CD4-positive, alpha-beta memory T cell (primary cell): ENCODE results near the gene PDGFRB. TPM values are rescaled to one million over a fixed set of nuclear protein-coding genes. Genes with fewer than 3 reads are reported as not detected.

Source experiments
- CTCF ChIA-PET: fragments of 350-600 bp; sonication (Branson Sonifier 250); formaldehyde crosslinking; loops from one replicate; lab custom pipeline; 2021; ENCODE audit warnings: inconsistent platforms; ENCODE audit not compliant: partially characterized antibody; lab: Charles Lee
- POLR2A ChIA-PET: fragments of 350-600 bp; sonication (Branson Sonifier 250); formaldehyde crosslinking; loops from one replicate; lab custom pipeline; 2021; ENCODE audit not compliant: partially characterized antibody; lab: Charles Lee
- DNase-seq, 5 donors: peaks; one replicate each; pipeline versions ENCODE4 v3.0.0 to v3.0.0-alpha.2; 2020 to 2022; ENCODE audit warnings: mixed read lengths in 1 of 5
- H3K27ac ChIP-seq: one replicate; pipeline ENCODE4 v1.7.0; 2013; ENCODE audit warnings: low read depth, low read length
- H3K27me3 ChIP-seq: 2 replicates; pipeline ENCODE4 v1.7.0; 2013; ENCODE audit warnings: mild to moderate bottlenecking, low read length, moderate library complexity; ENCODE audit not compliant: insufficient read depth
- H3K36me3 ChIP-seq: 2 replicates; pipeline ENCODE4 v1.7.0; 2013; ENCODE audit warnings: mild to moderate bottlenecking, low read length, moderate library complexity; ENCODE audit not compliant: insufficient read depth
- H3K4me1 ChIP-seq: 2 replicates; pipeline ENCODE4 v1.7.0; 2013; ENCODE audit warnings: mild to moderate bottlenecking, low read length, moderate library complexity; ENCODE audit not compliant: insufficient read depth
- H3K4me3 ChIP-seq, 2 donors: one replicate each; pipeline ENCODE4 v1.7.0; 2013; ENCODE audit warnings: low read length in 2 of 2, mild to moderate bottlenecking in 1 of 2
- H3K9me3 ChIP-seq, 2 donors: one replicate each; pipeline ENCODE4 v1.7.0; 2013; ENCODE audit warnings: low read length in 2 of 2, control low read depth in 1 of 2; ENCODE audit not compliant: control insufficient read depth in 1 of 2
- H3K27ac Mint-ChIP-seq, 7 donors: one replicate each; pipeline ENCODE4 v1.8.0; 2020 to 2021; ENCODE audit warnings: mixed read lengths in 7 of 7, mild to moderate bottlenecking in 6 of 7, inconsistent platforms in 3 of 7, moderate library complexity in 3 of 7
- H3K27me3 Mint-ChIP-seq, 2 donors: one replicate each; pipeline ENCODE4 v1.8.0; 2020 to 2021; ENCODE audit warnings: mixed read lengths in 2 of 2
- H3K36me3 Mint-ChIP-seq, 2 donors: one replicate each; pipeline ENCODE4 v1.8.0; 2020 to 2021; ENCODE audit warnings: mixed read lengths in 2 of 2, inconsistent platforms in 1 of 2, mild to moderate bottlenecking in 1 of 2
- H3K4me1 Mint-ChIP-seq, 4 donors: one replicate each; pipeline ENCODE4 v1.8.0; 2020 to 2021; ENCODE audit warnings: mixed read lengths in 4 of 4, mild to moderate bottlenecking in 1 of 4
- H3K4me3 Mint-ChIP-seq, 8 donors: one replicate each; pipeline ENCODE4 v1.8.0; 2020 to 2021; ENCODE audit warnings: mixed read lengths in 8 of 8, mild to moderate bottlenecking in 7 of 8, moderate library complexity in 6 of 8, inconsistent platforms in 3 of 8
- H3K9me3 Mint-ChIP-seq, 8 donors: one replicate each; pipeline ENCODE4 v1.8.0; 2020 to 2021; ENCODE audit warnings: mixed read lengths in 8 of 8, mild to moderate bottlenecking in 5 of 8, inconsistent platforms in 3 of 8, moderate library complexity in 1 of 8
- intact Hi-C: fragments of 100-400 bp; cut with micrococcal nuclease; formaldehyde crosslinking; loops from one replicate; pipeline ENCODE4 v1.15.1; 2023
- polyA plus RNA-seq, 2 donors: library from polyadenylated mRNA; unstranded; fragments of 300-500 nt; fragmentation: Illumina TruSeq; gene quantifications; one replicate each; pipeline ENCODE4 v1.2.3, GENCODE V29; 2021
- total RNA-seq, 2 experiments: library from RNA; stranded (reverse); gene quantifications; one replicate each; pipeline ENCODE4 v1.2.3, GENCODE V29; 2021

PDGFRB gene
- total and polyA plus RNA-seq, 4 experiments from 2014 or later, result not detected

DNA sequence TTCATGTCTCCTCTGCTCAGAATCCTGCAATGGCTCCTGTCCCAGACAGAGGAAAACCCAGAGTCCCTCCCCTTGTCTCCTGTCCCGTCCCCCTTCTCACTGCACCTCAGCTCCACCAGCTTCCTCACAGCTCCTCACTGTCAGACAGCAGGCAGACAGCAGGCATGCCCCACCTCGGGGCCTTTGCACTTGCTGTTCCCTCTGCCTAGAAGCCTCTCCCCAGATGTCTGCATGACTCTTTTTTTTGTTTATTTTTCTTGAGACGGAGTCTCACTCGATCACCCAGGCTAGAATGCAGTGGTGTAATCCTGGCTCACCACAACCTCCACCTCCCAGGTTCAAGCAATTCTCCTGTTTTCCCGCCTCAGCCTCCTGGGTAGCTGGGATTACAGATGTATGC, 25.4 kb upstream of the PDGFRB start:
- Histone ChIP-seq H3K4me3 (no peak overlapping the region), H3K36me3 (no peaks in the 10 kb centered on the region), H3K27ac (no peak overlapping the region), H3K4me1 (no peaks in the 10 kb centered on the region), H3K27me3 (no peaks in the 10 kb centered on the region), H3K9me3 (no peaks in the 10 kb centered on the region)
- no peak for DNase-seq
- ChIA-PET POLR2A (no interaction called here), CTCF (no interaction called here)
- Mint-ChIP-seq H3K27me3 (peaks cover 4% of the 10 kb centered on the region in 2 donors), H3K9me3 (no peaks in the 10 kb centered on the region), H3K4me1 (no peaks in the 10 kb centered on the region), H3K27ac (no peak overlapping the region), H3K36me3 (no peaks in the 10 kb centered on the region), H3K4me3 (no peak overlapping the region)
- intact Hi-C loops, result no loop called here

GRCh38 chr5:150180241-150181026, 24.8 kb upstream of the PDGFRB start:
- Histone ChIP-seq H3K4me3 (no peak overlapping the region), H3K9me3 (no peaks in the 10 kb centered on the region), H3K27me3 (no peaks in the 10 kb centered on the region), H3K36me3 (no peaks in the 10 kb centered on the region), H3K27ac (no peak overlapping the region), H3K4me1 (no peaks in the 10 kb centered on the region)
- H3K4me3 Mint-ChIP-seq, result no peak overlapping the region
- no peak overlapping the region for H3K27ac Mint-ChIP-seq
- ChIA-PET POLR2A (no interaction called here), CTCF (no interaction called here)
- no peaks in the 10 kb centered on the region for H3K4me1 Mint-ChIP-seq
- intact Hi-C loops, result no loop called here
- no peak for DNase-seq
- no peaks in the 10 kb centered on the region for H3K9me3 Mint-ChIP-seq
- H3K27me3 Mint-ChIP-seq, result peaks cover 4% of the 10 kb centered on the region in 2 donors
- no peaks in the 10 kb centered on the region for H3K36me3 Mint-ChIP-seq

- DNase-seq, result no peak
- Mint-ChIP-seq H3K27me3 (peaks cover 4% of the 10 kb centered on the region in 2 donors), H3K4me3 (no peak overlapping the region), H3K9me3 (no peaks in the 10 kb centered on the region), H3K36me3 (no peaks in the 10 kb centered on the region), H3K4me1 (no peaks in the 10 kb centered on the region), H3K27ac (no peak overlapping the region)
- Histone ChIP-seq H3K27ac (no peak overlapping the region), H3K27me3 (no peaks in the 10 kb centered on the region), H3K4me1 (no peaks in the 10 kb centered on the region), H3K36me3 (no peaks in the 10 kb centered on the region), H3K9me3 (no peaks in the 10 kb centered on the region), H3K4me3 (no peak overlapping the region)
- POLR2A ChIA-PET, result no interaction called here
- intact Hi-C loops, result no loop called here
- CTCF ChIA-PET, result no interaction called here
These were observed 23.5 kb upstream of the PDGFRB start for GRCh38 chr5:150179019-150179620.

DNA sequence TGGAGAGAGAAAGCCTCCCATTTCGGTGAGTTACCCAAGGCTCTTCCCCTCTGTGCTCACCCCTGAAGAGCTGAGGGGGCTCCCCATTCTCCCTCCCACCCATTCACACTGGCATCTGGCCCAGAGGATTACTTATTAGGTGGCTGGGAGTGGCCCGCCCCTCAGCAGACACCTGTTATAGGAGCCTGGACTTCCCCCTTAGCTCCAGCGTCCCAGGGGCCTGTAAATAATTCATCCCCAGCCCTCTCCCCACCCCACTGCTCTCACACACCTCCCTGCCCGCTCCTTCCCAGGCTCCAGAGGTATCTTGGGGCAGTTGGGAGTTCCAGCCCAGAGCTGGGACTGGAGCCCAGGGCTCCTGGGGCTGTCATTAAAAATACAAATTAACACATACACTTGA, 22.6 kb upstream of the PDGFRB start:
- Histone ChIP-seq H3K27ac (no peak overlapping the region), H3K4me3 (no peak overlapping the region), H3K4me1 (no peaks in the 10 kb centered on the region), H3K36me3 (no peaks in the 10 kb centered on the region), H3K9me3 (no peaks in the 10 kb centered on the region), H3K27me3 (no peaks in the 10 kb centered on the region)
- Mint-ChIP-seq H3K27me3 (peaks cover 7 to 9% of the 10 kb centered on the region in 2 donors), H3K4me3 (no peak overlapping the region), H3K27ac (no peak overlapping the region), H3K9me3 (no peaks in the 10 kb centered on the region), H3K4me1 (no peaks in the 10 kb centered on the region), H3K36me3 (no peaks in the 10 kb centered on the region)
- ChIA-PET CTCF (no interaction called here), POLR2A (no interaction called here)
- no peak for DNase-seq
- intact Hi-C loops, result no loop called here

DNA sequence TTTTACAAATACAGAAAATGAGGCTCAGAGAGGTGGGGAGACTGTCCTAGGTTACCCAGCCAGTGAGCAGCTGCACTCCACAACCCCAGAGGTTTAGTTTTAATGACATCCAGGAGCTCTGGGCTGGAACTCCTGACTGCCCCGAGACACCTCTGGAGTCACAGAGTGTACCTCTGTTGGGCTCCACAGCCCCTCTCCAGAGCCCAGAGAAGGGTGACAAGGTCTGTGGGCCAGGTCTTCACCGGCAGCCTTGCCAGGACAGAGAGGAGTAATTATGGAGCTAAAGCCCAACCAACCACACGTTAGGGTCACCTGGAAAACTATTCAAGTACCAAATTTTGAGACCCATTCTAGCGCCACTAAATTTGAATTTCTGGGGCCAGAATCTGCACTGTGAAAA, 22.1 kb upstream of the PDGFRB start:
- Mint-ChIP-seq H3K27me3 (peaks cover 7 to 9% of the 10 kb centered on the region in 2 donors), H3K36me3 (no peaks in the 10 kb centered on the region), H3K4me3 (no peak overlapping the region), H3K4me1 (no peaks in the 10 kb centered on the region), H3K9me3 (no peaks in the 10 kb centered on the region), H3K27ac (no peak overlapping the region)
- ChIA-PET POLR2A (no interaction called here), CTCF (no interaction called here)
- intact Hi-C loops, result no loop called here
- Histone ChIP-seq H3K4me3 (no peak overlapping the region), H3K9me3 (no peaks in the 10 kb centered on the region), H3K27ac (no peak overlapping the region), H3K4me1 (no peaks in the 10 kb centered on the region), H3K27me3 (no peaks in the 10 kb centered on the region), H3K36me3 (no peaks in the 10 kb centered on the region)
- DNase-seq, result no peak

DNA sequence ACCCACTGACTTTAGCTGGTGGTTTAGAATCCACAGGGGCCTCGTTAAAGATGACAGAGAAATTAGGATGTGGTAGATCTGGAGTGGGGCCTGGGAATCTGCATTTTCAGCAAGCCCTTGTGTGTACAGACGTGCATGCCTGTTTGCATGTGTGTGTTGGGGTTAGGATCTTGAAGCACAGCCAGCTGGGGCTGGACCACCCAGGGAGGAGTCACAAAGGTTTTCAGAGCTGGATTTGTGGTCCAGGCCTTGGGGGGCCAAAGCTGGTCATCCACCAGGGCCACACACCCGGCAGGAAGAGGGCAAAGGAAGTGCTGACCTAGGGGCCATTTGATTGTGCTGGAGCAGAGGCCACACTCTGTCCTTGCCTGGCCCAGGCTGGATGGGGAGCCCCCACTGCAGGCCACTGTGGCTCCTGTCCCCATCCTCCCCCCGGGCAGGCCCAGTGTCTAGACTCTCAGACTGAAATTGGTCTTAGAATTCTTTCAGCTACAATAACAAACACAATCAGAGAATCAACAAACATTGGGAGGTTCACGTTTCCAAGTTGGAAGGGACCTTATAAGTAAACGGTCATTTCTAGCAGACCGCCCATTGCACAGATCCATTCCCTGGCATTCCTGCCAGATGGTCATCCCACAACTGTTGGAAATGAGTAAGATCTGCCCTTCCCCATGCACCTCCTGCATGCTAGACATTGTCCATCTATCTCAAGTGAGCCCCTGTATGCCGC, 21.3 kb upstream of the PDGFRB start:
- intact Hi-C loops, result no loop called here
- CTCF ChIA-PET, result interaction anchor here (1.4 kb wide), 1 partner anchor 42 kb away, joined by 3 read pairs; no protein-coding TSS in a partner anchor
- Histone ChIP-seq H3K4me3 (no peak overlapping the region), H3K36me3 (no peaks in the 10 kb centered on the region), H3K27ac (no peak overlapping the region), H3K27me3 (no peaks in the 10 kb centered on the region), H3K4me1 (no peaks in the 10 kb centered on the region), H3K9me3 (no peaks in the 10 kb centered on the region)
- POLR2A ChIA-PET, result no interaction called here
- H3K27me3 Mint-ChIP-seq, result peaks cover 12 to 14% of the 10 kb centered on the region in 2 donors
- no peak overlapping the region for H3K27ac Mint-ChIP-seq
- H3K4me3 Mint-ChIP-seq, result no peak overlapping the region
- H3K36me3 Mint-ChIP-seq, result no peaks in the 10 kb centered on the region
- H3K4me1 Mint-ChIP-seq, result no peaks in the 10 kb centered on the region
- H3K9me3 Mint-ChIP-seq, result no peaks in the 10 kb centered on the region
- no peak for DNase-seq

- Histone ChIP-seq H3K36me3 (no peaks in the 10 kb centered on the region), H3K27me3 (no peaks in the 10 kb centered on the region), H3K4me1 (no peaks in the 10 kb centered on the region), H3K27ac (no peak overlapping the region), H3K9me3 (no peaks in the 10 kb centered on the region), H3K4me3 (no peak overlapping the region)
- H3K4me1 Mint-ChIP-seq, result no peaks in the 10 kb centered on the region
- intact Hi-C loops, result no loop called here
- H3K9me3 Mint-ChIP-seq, result no peaks in the 10 kb centered on the region
- H3K27ac Mint-ChIP-seq, result no peak overlapping the region
- peaks cover 10 to 20% of the 10 kb centered on the region in 2 donors for H3K27me3 Mint-ChIP-seq
- DNase-seq, result no peak
- no peak overlapping the region for H3K4me3 Mint-ChIP-seq
- ChIA-PET POLR2A (no interaction called here), CTCF (interaction anchor here (1.4 kb wide), 1 partner anchor 44 kb away, joined by 3 read pairs; no protein-coding TSS in a partner anchor)
- no peaks in the 10 kb centered on the region for H3K36me3 Mint-ChIP-seq
These were observed 19.9 kb upstream of the PDGFRB start for GRCh38 chr5:150175536-150175935.
